Keratinocyte (primary cell): ENCODE results near the gene PSME3. TPM values are rescaled to one million over a fixed set of nuclear protein-coding genes. Genes with fewer than 3 reads are reported as not detected.

Experiments used
- DNase-seq: peaks from one replicate; pipeline ENCODE4 v3.0.0-alpha.2; 2011; ENCODE audit warnings: low read depth, missing footprints, low spot score
- FAIRE-seq: peaks from 2 replicates; lab custom pipeline; 2011; peaks lifted over from hg19 to GRCh38; lab: Jason Lieb, UNC
- H2AFZ ChIP-seq: 2 replicates; pipeline ENCODE4 v1.6.0; 2012; ENCODE audit warnings: low read length, control low read depth, inconsistent platforms; ENCODE audit not compliant: control insufficient read depth
- H3K27ac ChIP-seq: 2 replicates; pipeline ENCODE4 v1.5.1; 2011; ENCODE audit warnings: low read length; ENCODE audit not compliant: control insufficient read depth, insufficient read depth
- H3K27me3 ChIP-seq: 3 replicates; pipeline ENCODE4 v1.6.0; 2011; ENCODE audit warnings: low read length; ENCODE audit not compliant: control insufficient read depth, insufficient read depth; ENCODE audit errors: extremely low read depth
- H3K36me3 ChIP-seq, 2 experiments: 2 replicates in 1 of 2; 3 replicates in 1 of 2; pipeline ENCODE4 v1.5.1; 2011; ENCODE audit warnings: low read length in 2 of 2, mild to moderate bottlenecking in 1 of 2; ENCODE audit not compliant: control insufficient read depth in 2 of 2, insufficient read depth in 2 of 2; ENCODE audit errors: extremely low read depth in 1 of 2
- H3K4me1 ChIP-seq: 3 replicates; pipeline ENCODE4 v1.5.1; 2011; ENCODE audit warnings: low read length; ENCODE audit not compliant: control insufficient read depth, insufficient read depth; ENCODE audit errors: extremely low read depth
- H3K4me2 ChIP-seq: 3 replicates; pipeline ENCODE4 v1.6.0; 2011; ENCODE audit warnings: low read depth, low read length; ENCODE audit not compliant: control insufficient read depth, insufficient read depth; ENCODE audit errors: extremely low read depth
- H3K4me3 ChIP-seq, 3 experiments: fragments of 200-600 bp in 1 of 3; sonication (generic) in 1 of 3; 2 replicates in 2 of 3; 3 replicates in 1 of 3; pipeline ENCODE4 v1.5.1; 2011 to 2016; ENCODE audit warnings: low read length in 3 of 3, mild to moderate bottlenecking in 3 of 3, control low read depth in 2 of 3, inconsistent platforms in 1 of 3, low read depth in 1 of 3, mixed read lengths in 1 of 3, mixed run types in 1 of 3, moderate library complexity in 1 of 3; ENCODE audit not compliant: control insufficient read depth in 2 of 3, insufficient read depth in 2 of 3; ENCODE audit errors: extremely low read depth in 1 of 3
- H3K79me2 ChIP-seq: 2 replicates; pipeline ENCODE4 v1.6.0; 2012; ENCODE audit warnings: low read length; ENCODE audit not compliant: control insufficient read depth, insufficient read depth
- H3K9ac ChIP-seq: 3 replicates; pipeline ENCODE4 v1.6.0; 2011; ENCODE audit warnings: low read length; ENCODE audit not compliant: control insufficient read depth, insufficient read depth; ENCODE audit errors: extremely low read depth
- H3K9me1 ChIP-seq: 3 replicates; pipeline ENCODE4 v1.6.0; 2011; ENCODE audit warnings: low read length; ENCODE audit not compliant: control insufficient read depth, insufficient read depth; ENCODE audit errors: extremely low read depth
- H3K9me3 ChIP-seq: 2 replicates; pipeline ENCODE4 v1.5.1; 2012; ENCODE audit warnings: low read depth, low read length; ENCODE audit not compliant: control insufficient read depth
- H4K20me1 ChIP-seq: 3 replicates; pipeline ENCODE4 v1.6.0; 2011; ENCODE audit warnings: low read length; ENCODE audit not compliant: control insufficient read depth, insufficient read depth; ENCODE audit errors: extremely low read depth
- CTCF ChIP-seq, 3 experiments: IDR thresholded peaks in 1 of 3; conservative IDR thresholded peaks in 1 of 3; optimal IDR thresholded peaks in 1 of 3; 2 replicates in 2 of 3; 3 replicates in 1 of 3; pipeline versions ENCODE3 to v1.5.1; 2011; ENCODE audit warnings: low read length in 3 of 3, mild to moderate bottlenecking in 3 of 3, moderate library complexity in 2 of 3, control low read depth in 1 of 3, inconsistent platforms in 1 of 3; ENCODE audit not compliant: insufficient read depth in 2 of 3; ENCODE audit errors: extremely low read depth in 1 of 3
- EZH2 ChIP-seq: IDR thresholded peaks from one replicate; pipeline ENCODE4 v1.6.1; 2012; ENCODE audit warnings: inconsistent platforms, mild to moderate bottlenecking, low read length, moderate library complexity
- dilution Hi-C: fragments of 300-500 bp; cut with MboI; formaldehyde crosslinking; loops from one replicate; pipeline ENCODE4 v1.7.0; 2020; ENCODE audit warnings: low sequenced_read_pairs; ENCODE audit not compliant: extremely low pct_ligation_motif_present
- polyA plus RNA-seq, 5 experiments: library from polyadenylated mRNA; depleted of rRNA in 3 of 5; stranded (reverse) in 3 of 5; stranded (forward) in 1 of 5; unstranded in 1 of 5; fragments of >200 nt; gene quantifications; 1 replicate in 1 of 5; 2 replicates in 3 of 5; 3 replicates in 1 of 5; pipeline versions ENCODE4 v1.2.1 to v1.2.3, GENCODE V29; 2011 to 2012; ENCODE audit warnings: missing spikeins in 2 of 5, low read depth in 1 of 5, low replicate concordance in 1 of 5

The PSME3 gene
- polyA plus RNA-seq, 1 donor (not counting 4 experiments of a cell fraction or from before 2014, with no cell fraction given) = 190 TPM

- Histone ChIP-seq H3K4me1 (peaks cover 14% of the 10 kb centered on the region), H3K9me3 (no peaks in the 10 kb centered on the region), H3K9me1 (no peaks in the 10 kb centered on the region), H3K4me2 (peak overlapping the region; percentile 68), H4K20me1 (no peaks in the 10 kb centered on the region), H3K4me3 (peak overlapping the region; percentile 79 to 90 (median 84)), H3K27me3 (no peaks in the 10 kb centered on the region), H3K27ac (no peak overlapping the region), H3K36me3 (peaks cover 0 to 5% of the 10 kb centered on the region in 2 experiments), H2AFZ (no peak overlapping the region), H3K9ac (peak overlapping the region; percentile 85), H3K79me2 (peaks cover 4% of the 10 kb centered on the region)
- FAIRE-seq (no peak), DNase-seq (no peak)
- dilution Hi-C loops = no loop called here
- TF ChIP-seq CTCF (optimal IDR thresholded peaks at IDR 0.05 in 1 of 3, IDR thresholded peaks at IDR 0.05 in 1 of 3, conservative IDR thresholded peaks at IDR 0.05 in 1 of 3; ENCODE audit: extremely low read depth in 1 of 3, insufficient read depth in 2 of 3, low read length in 3 of 3) = no peak
- no peak for TF ChIP-seq EZH2
Observed at GRCh38 chr17:42797067-42798007, 35.9 kb upstream of the PSME3 start.

- DNase-seq (no peak), FAIRE-seq (no peak)
- peak overlapping the region; percentile 97 for H2AFZ ChIP-seq
- no peaks in the 10 kb centered on the region for H4K20me1 ChIP-seq
- peak overlapping the region; percentile 68 for H3K4me2 ChIP-seq
- TF ChIP-seq EZH2 = no peak
- no peak for TF ChIP-seq CTCF (optimal IDR thresholded peaks at IDR 0.05 in 1 of 3, IDR thresholded peaks at IDR 0.05 in 1 of 3, conservative IDR thresholded peaks at IDR 0.05 in 1 of 3; ENCODE audit: extremely low read depth in 1 of 3, insufficient read depth in 2 of 3, low read length in 3 of 3)
- H3K36me3 ChIP-seq = peaks cover 0 to 5% of the 10 kb centered on the region in 2 experiments
- H3K4me1 ChIP-seq = peaks cover 14% of the 10 kb centered on the region
- peaks cover 4% of the 10 kb centered on the region for H3K79me2 ChIP-seq
- H3K27ac ChIP-seq = peak overlapping the region; percentile 51
- no peaks in the 10 kb centered on the region for H3K9me3 ChIP-seq
- peak overlapping the region; percentile 79 to 90 (median 84) for H3K4me3 ChIP-seq
- dilution Hi-C loops = no loop called here
- no peaks in the 10 kb centered on the region for H3K9me1 ChIP-seq
- peak overlapping the region; percentile 85 for H3K9ac ChIP-seq
- no peaks in the 10 kb centered on the region for H3K27me3 ChIP-seq
Observed at GRCh38 chr17:42798011-42798382, 35.2 kb upstream of the PSME3 start.
